ENCODE measurements around the gene OTUB2.

GRCh38 chr14:94000267-94000666 is 25.9 kb upstream of the OTUB2 start:
- no peak for TF ChIP-seq CTCF (IDR thresholded peaks at IDR 0.05; ENCODE audit: low read length)
- no peak for TF ChIP-seq EZH2phosphoT487 (IDR thresholded peaks at IDR 0.05; ENCODE audit: low read length)
- no peak for TF ChIP-seq EZH2 (optimal IDR thresholded peaks at IDR 0.05; ENCODE audit: low read depth, low read length)

Data from MM.1S (cell line).